ENCODE results near the gene BICRAL.
"Not testable (repeated sequence)": the region's sequence is repeated elsewhere in the genome, so short reads cannot be mapped to it uniquely, and the experiment has no call there.

Gene BICRAL

GRCh38 chr6:42891199-42891722 lies 109.4 kb downstream of the BICRAL start:
- peaks cover 52% of the 10 kb centered on the region for H3K4me1 ChIP-seq
- peak overlapping the region; percentile 89 for H3K27ac ChIP-seq
- peak overlapping the region; percentile 76 for H3K4me3 ChIP-seq
- peak overlapping the region; percentile 92 for H3K9ac ChIP-seq
- H3K9me3 ChIP-seq = no peaks in the 10 kb centered on the region
- TF ChIP-seq Cebpa-rat (IDR thresholded peaks at IDR 0.05) = no peak
- H3K36me3 ChIP-seq = peaks cover 19% of the 10 kb centered on the region
- H4K20me1 ChIP-seq = peaks cover 10% of the 10 kb centered on the region; the same call in 1 of the 2 replicates
- H3K27me3 ChIP-seq = no peaks in the 10 kb centered on the region
- peak overlapping the region; percentile 82 for H3K4me2 ChIP-seq

GRCh38 chr6:42894041-42894828 lies 112.4 kb downstream of the BICRAL start:
- Histone ChIP-seq H3K9ac (peak overlapping the region; percentile 70), H3K4me1 (peaks cover 51% of the 10 kb centered on the region), H3K4me3 (peak overlapping the region; percentile 36; the same call in 1 of the 2 replicates), H3K27ac (peak overlapping the region; percentile 85), H3K4me2 (peak overlapping the region; percentile 82)
- H4K20me1 ChIP-seq, H3K27me3 ChIP-seq, H3K9me3 ChIP-seq, H3K36me3 ChIP-seq: not testable (repeated sequence)

- Histone ChIP-seq H3K4me2 (no peak overlapping the region), H3K27me3 (no peaks in the 10 kb centered on the region), H3K27ac (no peak overlapping the region), H4K20me1 (no peaks in the 10 kb centered on the region), H3K9ac (no peak overlapping the region), H3K4me3 (no peak overlapping the region), H3K9me3 (no peaks in the 10 kb centered on the region), H3K36me3 (no peaks in the 10 kb centered on the region), H3K4me1 (peaks cover 59% of the 10 kb centered on the region)
- TF ChIP-seq Cebpa-rat (IDR thresholded peaks at IDR 0.05) = no peak
Observed at GRCh38 chr6:42896178-42896719, 114.4 kb downstream of the BICRAL start.

- no peak overlapping the region for H3K9ac ChIP-seq
- H3K4me2 ChIP-seq = peak overlapping the region; percentile 88
Observed at GRCh38 chr6:42898891-42899361, 117.1 kb downstream of the BICRAL start.

GRCh38 chr6:42899871-42900270 lies 118.0 kb downstream of the BICRAL start:
- peak overlapping the region; percentile 53; the same call in 1 of the 2 replicates for H3K27ac ChIP-seq
- no peaks in the 10 kb centered on the region for H3K36me3 ChIP-seq
- H3K4me2 ChIP-seq = peak overlapping the region; percentile 88
- H3K9ac ChIP-seq = peak overlapping the region; percentile 66; the same call in 1 of the 2 replicates
- TF ChIP-seq Cebpa-rat (IDR thresholded peaks at IDR 0.05) = no peak
- H3K4me3 ChIP-seq = peak overlapping the region; percentile 38; the same call in 1 of the 2 replicates
- no peaks in the 10 kb centered on the region for H3K27me3 ChIP-seq
- H3K9me3 ChIP-seq = no peaks in the 10 kb centered on the region
- peaks cover 49% of the 10 kb centered on the region for H3K4me1 ChIP-seq
- no peaks in the 10 kb centered on the region for H4K20me1 ChIP-seq

More at GRCh38 chr6:42898891-42899361, 117.1 kb downstream of the BICRAL start:
- no peaks in the 10 kb centered on the region for H3K36me3 ChIP-seq
- H3K4me3 ChIP-seq = no peak overlapping the region
- no peak overlapping the region for H3K27ac ChIP-seq
- TF ChIP-seq Cebpa-rat (IDR thresholded peaks at IDR 0.05) = no peak
- no peaks in the 10 kb centered on the region for H3K9me3 ChIP-seq
- no peaks in the 10 kb centered on the region for H4K20me1 ChIP-seq
- H3K27me3 ChIP-seq = no peaks in the 10 kb centered on the region
- peaks cover 57% of the 10 kb centered on the region for H3K4me1 ChIP-seq

- H3K27me3 ChIP-seq = no peaks in the 10 kb centered on the region
- peaks cover 49% of the 10 kb centered on the region for H3K4me1 ChIP-seq
- no peak for TF ChIP-seq Cebpa-rat (IDR thresholded peaks at IDR 0.05)
- peak overlapping the region; percentile 16; the same call in 1 of the 2 replicates for H3K4me3 ChIP-seq
- H3K9me3 ChIP-seq = no peaks in the 10 kb centered on the region
- H3K36me3 ChIP-seq = no peaks in the 10 kb centered on the region
- no peaks in the 10 kb centered on the region for H4K20me1 ChIP-seq
- peak overlapping the region; percentile 87; the same call in 1 of the 2 replicates for H3K27ac ChIP-seq
- H3K9ac ChIP-seq = peak overlapping the region; percentile 80; the same call in 1 of the 2 replicates
- H3K4me2 ChIP-seq = peak overlapping the region; percentile 88
Observed at GRCh38 chr6:42901538-42901957, 119.7 kb downstream of the BICRAL start.

GRCh38 chr6:42902429-42903263 lies 120.8 kb downstream of the BICRAL start:
- H3K27me3 ChIP-seq, H3K9me3 ChIP-seq, H4K20me1 ChIP-seq, H3K36me3 ChIP-seq: not testable (repeated sequence)
- Histone ChIP-seq H3K9ac (peak overlapping the region; percentile 80), H3K27ac (peak overlapping the region; percentile 87), H3K4me2 (peak overlapping the region; percentile 88), H3K4me3 (peak overlapping the region; percentile 49), H3K4me1 (peaks cover 49% of the 10 kb centered on the region)

GRCh38 chr6:42904467-42904866 lies 122.6 kb downstream of the BICRAL start:
- no peak for TF ChIP-seq Cebpa-rat (IDR thresholded peaks at IDR 0.05)
- peaks cover 44% of the 10 kb centered on the region for H3K4me1 ChIP-seq
- no peaks in the 10 kb centered on the region for H4K20me1 ChIP-seq
- H3K27ac ChIP-seq = no peak overlapping the region
- H3K9ac ChIP-seq = no peak overlapping the region
- H3K9me3 ChIP-seq = no peaks in the 10 kb centered on the region
- no peaks in the 10 kb centered on the region for H3K36me3 ChIP-seq
- H3K4me2 ChIP-seq = no peak overlapping the region
- no peaks in the 10 kb centered on the region for H3K27me3 ChIP-seq
- no peak overlapping the region for H3K4me3 ChIP-seq

GRCh38 chr6:42907336-42907735 lies 125.5 kb downstream of the BICRAL start:
- Histone ChIP-seq H3K36me3 (no peaks in the 10 kb centered on the region), H4K20me1 (no peaks in the 10 kb centered on the region), H3K4me2 (no peak overlapping the region), H3K9ac (no peak overlapping the region), H3K27me3 (no peaks in the 10 kb centered on the region), H3K9me3 (no peaks in the 10 kb centered on the region), H3K4me3 (no peak overlapping the region), H3K4me1 (peaks cover 16% of the 10 kb centered on the region), H3K27ac (no peak overlapping the region)
- TF ChIP-seq Cebpa-rat (IDR thresholded peaks at IDR 0.05) = no peak
